ENCODE data around the gene STAT1.

Gene STAT1

DNA sequence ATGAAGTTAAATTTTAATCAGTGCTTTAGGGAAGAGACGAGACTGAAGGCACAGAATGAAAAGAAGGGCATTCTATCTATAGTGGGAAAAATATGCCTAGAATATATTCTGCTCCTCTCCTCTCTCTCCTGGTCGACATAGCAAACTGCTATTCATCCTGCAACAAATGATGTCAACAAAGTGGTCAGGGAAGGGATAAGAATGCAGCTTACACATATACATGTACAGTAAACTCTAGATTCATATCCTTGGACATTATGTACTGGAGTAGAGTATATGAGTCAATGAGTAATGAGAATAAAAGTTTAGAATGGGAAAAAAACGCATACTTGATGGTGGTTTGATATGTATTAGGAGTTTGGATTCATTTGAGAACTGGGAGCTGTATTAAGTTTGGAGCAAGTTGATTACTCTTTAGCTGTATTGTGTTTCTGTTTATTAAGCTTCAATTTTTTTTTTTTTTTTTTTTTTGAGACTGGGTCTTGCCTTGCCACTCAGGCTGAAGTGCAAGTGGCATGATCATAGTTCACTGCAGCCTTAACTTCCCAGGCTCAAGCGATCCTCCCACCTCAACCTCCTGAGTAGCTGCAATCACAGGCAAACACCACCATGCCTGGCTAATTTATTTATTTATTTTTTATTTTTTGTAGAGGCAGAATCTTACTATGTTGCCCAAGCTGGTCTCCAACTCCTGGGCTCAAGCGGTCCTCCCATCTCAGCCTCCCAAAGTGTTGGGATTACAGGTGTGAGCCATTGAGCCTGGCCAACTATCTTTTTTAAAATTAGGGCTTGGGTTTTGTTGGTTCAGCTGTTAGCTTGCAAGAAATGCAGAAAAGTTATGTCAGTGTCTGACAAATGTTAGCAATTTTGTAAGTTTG is 53.8 kb downstream of the STAT1 start:
- DNase-seq (ENCODE audit: low read depth), result no peak

DNA sequence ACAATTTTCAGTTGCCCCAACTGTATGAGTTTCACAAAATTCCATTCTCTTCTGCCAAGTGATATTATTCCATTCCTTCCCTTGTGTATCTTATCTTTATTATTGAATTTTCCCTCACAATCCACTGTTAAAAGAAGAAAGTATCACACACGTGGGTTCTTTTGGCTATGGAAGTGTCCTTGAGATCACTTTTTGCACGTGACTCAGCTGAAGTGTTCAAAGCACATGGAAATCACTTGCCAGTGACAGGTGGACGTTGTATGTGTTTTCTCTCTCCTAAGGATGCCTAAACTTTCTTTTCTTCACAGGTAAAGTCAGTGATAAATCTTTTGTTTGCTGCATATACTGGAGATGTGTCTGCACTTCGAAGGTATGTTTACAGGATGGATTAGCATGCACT is 60.7 kb downstream of the STAT1 start:
- no peak for DNase-seq (ENCODE audit: low read depth)

DNA sequence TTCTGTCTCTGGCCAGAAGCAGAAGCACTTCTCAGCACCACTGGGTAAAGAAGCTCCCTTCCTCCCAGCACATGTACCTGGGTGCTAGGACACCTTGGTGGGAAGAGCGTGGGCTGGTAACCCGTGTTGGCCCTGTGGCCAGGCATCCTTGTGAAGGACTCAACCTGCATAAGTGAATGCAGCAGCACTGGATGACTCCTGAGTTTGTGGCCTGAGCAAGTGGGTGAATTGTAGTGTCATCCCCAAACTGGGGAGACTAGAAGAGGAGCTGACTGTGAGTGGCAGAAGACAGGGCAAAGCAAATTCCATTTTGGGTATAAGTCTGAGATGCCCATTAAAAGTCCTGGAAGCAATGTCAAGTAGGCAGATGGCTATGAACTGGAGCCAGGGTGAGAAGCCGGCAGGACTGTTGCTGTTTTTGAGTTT is 63.4 kb downstream of the STAT1 start:
- DNase-seq (ENCODE audit: low read depth), result no peak

DNA sequence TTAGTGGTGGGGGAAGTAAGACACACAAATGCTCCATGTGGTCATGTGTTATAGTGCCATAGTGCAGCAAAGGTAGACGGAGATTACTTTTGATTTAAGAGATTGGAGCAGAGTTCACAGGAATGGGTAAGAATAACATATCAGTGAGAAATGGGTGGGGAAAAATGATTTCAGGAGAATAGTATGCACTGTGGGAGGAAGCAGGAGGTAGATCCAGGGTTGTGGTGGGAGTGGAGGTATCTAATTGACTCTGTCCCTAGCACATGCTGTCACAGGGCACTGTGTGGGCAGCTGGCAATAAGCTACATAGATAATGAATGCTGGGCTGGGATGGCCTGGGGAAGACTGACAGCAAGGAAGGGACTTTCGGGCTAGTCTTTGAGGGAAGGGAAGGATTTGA is 65.3 kb downstream of the STAT1 start:
- DNase-seq (ENCODE audit: low read depth), result no peak

DNA sequence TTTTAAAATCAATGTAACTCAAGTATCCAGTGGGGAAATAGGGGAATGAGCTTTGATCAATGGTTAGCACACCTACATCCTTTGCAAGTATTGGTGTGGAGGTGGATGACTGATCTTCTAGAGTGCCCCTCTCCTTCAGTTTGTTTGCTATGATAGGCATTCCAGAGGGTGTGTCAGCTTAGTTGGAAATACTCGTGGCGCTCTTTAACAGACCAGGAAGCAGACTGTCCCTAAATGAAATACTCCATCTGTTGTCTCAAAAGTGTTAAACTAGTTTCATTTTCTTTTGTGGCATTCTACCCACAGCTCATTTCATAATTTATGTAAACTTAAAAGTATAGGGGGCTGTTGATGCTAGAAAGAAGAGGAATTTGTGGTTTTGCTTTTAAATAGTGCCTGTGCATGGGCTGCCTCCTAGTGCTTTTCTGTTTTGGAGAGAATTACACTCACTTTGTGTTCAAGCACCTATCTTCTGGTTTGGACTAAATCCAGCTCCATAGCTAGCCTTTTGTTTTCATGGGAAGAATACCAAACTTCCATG is 66.2 kb downstream of the STAT1 start:
- DNase-seq (ENCODE audit: low read depth), result no peak

DNA sequence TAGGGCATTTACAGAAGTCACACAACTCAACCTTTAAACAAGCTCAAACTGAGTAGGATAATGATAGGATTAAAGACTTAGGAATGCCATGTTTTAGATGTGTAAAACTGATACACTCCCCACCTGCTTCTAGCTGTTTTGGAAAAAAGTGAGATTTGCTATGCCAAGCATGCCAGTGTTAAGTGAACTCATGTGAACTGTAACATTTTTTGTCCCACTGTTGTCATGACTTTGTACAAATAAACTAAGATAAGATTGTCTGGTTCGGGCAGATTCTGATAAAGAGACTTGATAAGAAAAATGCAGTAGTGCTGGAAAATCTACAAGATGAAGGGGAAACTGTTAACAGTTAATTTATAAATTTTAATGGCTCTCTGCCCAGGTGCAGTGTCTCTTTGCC is 66.8 kb downstream of the STAT1 start:
- no peak for DNase-seq (ENCODE audit: low read depth)

DNA sequence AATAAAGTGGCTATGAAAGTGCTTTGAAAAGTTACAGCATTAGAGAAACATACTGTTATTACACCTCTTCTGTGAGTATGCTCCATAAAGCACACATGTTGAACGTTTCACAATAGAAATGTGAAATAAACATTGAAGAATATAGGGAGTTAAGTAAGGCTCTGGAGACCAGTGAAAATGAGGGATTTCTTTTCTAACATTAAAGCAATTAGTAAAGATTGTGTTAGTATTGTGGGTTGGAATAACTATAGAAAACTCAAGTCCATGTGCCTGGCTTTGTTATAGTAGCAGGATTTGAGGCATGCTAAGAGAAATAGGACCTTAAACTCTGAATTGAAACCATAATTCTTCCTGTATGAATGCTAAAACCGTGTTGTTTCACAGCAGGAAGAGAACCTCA is 70.3 kb downstream of the STAT1 start:
- DNase-seq (ENCODE audit: low read depth), result no peak

DNA sequence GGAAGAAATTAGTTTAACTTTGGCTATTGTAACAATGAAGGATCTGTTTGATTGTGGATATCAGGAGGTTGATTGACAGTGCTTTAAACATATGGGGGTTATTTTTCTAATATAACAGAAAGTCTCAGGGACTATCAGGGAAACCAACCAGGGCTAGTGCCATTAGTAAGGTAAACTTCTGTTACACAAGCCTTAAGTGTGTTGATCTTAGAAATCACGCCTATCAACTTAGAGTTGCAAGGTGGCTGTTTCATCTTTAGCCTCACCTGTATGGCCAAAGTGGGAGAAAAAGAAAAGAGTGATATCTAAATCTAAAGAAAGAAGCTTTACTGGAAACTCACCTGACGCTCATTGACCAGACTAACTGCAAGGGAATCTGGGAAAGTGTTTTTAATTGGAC is 71.3 kb downstream of the STAT1 start:
- DNase-seq (ENCODE audit: low read depth), result no peak

DNA sequence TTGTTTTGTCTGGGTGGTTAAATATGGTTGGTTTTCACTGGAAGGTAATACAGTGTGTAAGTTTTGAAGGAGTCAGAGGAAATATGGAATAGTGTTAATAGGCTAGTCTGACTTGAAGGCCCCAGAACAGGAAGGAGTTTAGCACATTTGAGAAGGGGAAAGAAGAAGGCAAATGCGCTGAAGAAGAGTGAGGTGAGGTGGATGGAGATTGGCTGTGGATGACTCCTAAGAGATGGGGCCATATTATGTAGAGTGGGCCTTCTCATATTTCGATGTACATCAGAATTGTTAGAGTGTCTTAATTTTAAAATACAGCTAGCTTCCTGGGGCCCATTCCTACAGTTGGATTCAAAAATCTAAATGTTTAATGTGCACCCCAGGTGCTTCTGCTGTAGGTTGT is 72.4 kb downstream of the STAT1 start:
- DNase-seq (ENCODE audit: low read depth), result no peak

DNA sequence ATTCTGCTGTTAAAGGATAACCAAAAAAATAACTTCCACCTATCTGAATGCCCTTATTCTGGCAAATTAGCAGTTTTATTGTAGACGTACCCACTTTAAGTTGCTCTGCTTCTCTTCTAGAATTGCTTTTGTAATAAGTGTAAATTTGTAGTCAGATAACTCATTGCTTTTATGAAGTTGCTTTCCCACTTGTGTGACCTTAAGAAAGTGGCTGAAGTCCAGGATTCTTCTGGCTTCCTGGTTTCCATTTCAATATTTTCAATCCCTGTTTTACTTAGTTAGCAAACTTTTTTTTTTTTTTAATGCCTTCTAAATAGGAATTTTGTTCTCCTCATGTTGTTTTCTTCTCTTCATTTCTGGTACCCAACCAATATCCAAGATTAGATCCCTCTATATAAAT is 73.5 kb downstream of the STAT1 start:
- no peak for DNase-seq (ENCODE audit: low read depth)

DNA sequence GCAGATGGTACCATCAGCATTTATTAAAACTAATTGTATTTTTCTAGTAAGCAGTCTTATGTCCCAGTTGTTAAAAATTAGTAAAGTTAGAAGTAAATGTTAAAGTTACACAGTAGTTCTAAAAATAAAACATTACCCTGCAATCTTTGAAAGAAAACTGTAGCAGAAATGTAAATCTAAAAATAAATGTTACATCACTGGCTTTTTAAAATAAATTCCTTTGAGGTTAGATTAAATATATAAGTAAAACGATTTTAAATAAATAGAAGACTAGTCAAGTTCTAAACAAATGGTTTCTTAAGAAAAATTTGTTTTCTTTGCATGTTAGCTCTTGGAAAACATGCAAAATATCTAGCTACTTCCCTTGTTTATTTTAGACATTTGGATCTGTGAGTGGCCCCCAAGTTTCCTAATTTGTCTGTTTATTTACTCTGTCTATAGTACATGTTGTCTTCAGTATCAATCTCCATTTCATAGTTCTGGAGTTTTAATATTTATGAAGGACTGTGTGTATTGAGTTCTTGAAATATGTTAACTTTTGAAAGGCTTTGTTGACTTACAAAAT is 75.1 kb downstream of the STAT1 start:
- no peak for DNase-seq (ENCODE audit: low read depth)

DNA sequence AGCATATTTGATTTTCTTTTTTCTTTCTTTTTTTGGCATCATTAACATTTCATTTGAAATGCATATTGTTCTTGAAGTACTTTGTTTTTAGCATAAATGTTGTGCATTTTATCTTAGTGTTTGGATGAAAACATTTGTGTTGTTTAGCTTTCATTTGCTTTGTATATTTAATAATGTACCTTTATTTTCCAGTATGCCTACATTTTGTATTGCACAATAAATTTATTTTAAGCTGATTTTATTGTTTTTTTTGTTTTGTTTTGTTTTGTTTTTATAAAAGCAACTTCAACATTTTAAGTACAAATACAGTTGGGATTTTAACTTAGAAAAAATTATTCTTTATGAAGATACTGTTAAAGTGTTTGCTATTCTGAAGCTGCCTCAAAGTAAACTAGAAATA is 78.9 kb downstream of the STAT1 start:
- no peak for DNase-seq (ENCODE audit: low read depth)

DNA sequence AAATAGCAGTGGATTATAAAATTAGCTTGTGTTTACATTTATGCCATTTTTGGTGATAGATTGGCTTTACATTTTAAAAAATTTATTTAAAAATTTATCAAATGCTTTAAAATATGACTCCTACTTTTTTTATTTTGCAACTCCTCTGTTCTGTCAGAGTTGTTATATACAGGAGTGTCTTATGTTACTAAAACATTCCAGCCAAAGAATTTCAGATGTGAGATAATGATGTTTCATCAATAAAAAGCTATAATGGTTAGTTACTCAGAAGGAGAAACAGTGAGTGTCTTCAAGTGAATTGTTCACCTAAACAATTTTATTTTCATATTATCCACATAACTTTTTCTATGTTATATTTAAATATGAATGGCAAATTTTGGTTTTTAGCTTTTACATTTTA is 80.6 kb downstream of the STAT1 start:
- no peak for DNase-seq (ENCODE audit: low read depth)

DNA sequence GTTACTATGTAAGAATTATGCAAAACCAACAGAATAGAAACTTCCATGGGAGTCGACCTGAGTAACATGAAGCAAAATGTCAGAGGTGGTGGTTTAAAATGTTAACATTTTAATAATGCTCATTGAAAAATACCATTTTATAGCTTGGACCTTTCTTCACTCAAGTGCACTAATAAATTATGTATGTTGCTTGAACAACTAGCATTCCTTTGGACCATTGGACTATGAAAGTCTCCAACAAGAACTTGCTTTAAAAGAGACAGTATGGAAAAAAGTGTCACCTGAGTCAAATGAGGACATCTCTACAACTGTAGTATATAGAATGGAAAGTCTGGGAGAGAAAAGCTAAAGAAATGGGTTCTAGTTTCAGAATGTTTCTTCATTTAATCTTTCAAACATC is 81.5 kb downstream of the STAT1 start:
- no peak for DNase-seq (ENCODE audit: low read depth)

DNA sequence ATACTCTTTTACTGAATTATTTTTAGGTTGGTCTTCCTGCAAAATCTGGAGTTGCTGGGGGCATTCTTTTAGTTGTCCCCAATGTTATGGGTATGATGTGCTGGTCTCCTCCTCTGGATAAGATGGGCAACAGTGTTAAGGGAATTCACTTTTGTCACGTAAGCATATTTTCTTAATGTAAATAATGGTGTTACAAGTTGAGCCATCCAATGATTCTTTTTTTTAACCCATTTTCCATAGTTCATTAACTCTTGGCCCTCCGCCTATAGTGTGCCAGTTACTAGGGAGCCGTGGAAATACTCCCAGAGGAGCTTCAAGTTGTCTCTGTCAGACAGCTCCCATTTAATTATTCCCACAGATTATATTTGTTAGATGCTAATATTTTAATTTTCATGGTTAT is 83.6 kb downstream of the STAT1 start:
- no peak for DNase-seq (ENCODE audit: low read depth)

DNA sequence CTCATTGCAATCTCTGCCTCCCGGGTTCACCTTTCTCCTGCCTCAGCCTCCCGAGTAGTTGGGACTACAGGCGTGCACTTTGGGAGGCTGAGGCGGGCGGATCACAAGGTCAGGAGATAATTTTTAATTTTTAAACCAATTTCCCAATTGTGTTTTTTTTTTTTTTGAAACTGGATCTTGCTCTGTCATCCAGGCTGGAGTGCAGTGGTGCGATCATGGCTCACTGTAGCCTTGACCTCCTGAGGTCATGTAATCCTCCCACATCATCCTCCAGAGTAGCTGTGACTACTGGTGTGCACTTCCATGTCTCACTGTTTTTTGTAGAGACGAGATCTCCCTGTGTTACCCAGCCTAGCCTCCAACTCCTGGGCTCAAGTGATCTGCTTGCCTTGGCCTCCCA is 84.1 kb downstream of the STAT1 start:
- DNase-seq (ENCODE audit: low read depth), result no peak

DNA sequence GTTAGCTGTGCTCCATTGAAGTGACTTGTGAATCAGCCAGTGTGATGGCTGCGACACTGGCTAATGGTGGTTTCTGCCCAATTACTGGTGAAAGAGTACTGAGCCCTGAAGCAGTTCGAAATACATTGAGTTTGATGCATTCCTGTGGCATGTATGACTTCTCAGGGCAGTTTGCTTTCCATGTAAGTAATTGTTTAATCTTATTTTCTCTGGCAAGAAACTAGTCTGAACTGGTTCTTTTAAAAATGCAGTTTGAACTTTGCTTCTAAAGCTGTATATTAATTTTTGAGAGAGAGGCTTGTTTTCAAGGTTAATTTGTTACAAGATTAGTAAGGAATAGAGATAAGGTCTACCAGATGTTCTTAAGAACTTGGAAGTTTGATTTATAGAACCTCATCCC is 86.7 kb downstream of the STAT1 start:
- DNase-seq (ENCODE audit: low read depth), result no peak

DNA sequence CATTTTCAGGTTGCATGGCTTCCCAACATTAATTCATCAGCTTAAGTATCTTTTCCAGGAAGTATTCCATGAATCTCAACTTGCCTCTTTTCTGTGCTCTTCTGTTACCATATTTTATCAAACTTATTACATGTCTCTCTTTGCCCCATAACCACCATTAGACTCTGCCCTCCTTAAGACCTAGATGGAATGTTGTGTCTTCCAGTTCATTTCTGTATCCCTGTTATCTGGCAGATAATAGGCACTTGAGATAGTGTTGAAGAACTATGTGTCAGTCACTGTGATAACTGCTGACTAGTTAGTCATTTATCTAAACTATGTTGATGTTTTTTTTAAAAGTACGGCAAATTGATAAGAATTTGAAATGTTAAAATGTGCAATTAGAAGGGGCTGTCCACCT is 91.6 kb downstream of the STAT1 start:
- no peak for DNase-seq (ENCODE audit: low read depth)

DNA sequence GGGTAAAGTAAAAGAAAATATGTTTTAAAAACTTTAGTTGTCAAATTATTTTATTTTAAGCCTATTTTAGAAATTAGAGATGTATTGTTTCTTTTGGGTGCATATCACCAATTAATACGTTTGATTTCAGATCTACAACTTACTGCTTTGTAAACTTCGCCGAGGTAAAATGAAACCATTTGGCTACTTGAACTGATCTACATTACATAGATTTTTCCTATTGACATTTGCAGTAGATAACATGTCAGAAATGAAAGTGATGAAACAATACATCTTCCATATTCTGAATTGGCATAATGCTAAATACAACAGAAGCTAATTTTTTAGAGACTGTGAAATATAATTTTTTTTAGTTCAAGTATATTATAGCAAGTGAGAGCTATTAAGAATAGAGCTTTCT is 93.9 kb downstream of the STAT1 start:
- no peak for DNase-seq (ENCODE audit: low read depth)

Data from T-helper 22 cell (primary cell).